Stimulated activated CD4-positive, alpha-beta T cell treated with anti-CD3 and anti-CD28 coated beads, Interleukin-2, amount 100 ng/mL, for 24 hours (primary cell): Measurements from ENCODE around the gene PRCD.
"Not testable (repeated sequence)": the region's sequence is repeated elsewhere in the genome, so short reads cannot be mapped to it uniquely, and the experiment has no call there.

ENCODE experiments used
- DNase-seq, 2 donors: peaks; one replicate each; pipeline ENCODE4 v3.0.0-alpha.2; 2020

PRCD gene

DNA sequence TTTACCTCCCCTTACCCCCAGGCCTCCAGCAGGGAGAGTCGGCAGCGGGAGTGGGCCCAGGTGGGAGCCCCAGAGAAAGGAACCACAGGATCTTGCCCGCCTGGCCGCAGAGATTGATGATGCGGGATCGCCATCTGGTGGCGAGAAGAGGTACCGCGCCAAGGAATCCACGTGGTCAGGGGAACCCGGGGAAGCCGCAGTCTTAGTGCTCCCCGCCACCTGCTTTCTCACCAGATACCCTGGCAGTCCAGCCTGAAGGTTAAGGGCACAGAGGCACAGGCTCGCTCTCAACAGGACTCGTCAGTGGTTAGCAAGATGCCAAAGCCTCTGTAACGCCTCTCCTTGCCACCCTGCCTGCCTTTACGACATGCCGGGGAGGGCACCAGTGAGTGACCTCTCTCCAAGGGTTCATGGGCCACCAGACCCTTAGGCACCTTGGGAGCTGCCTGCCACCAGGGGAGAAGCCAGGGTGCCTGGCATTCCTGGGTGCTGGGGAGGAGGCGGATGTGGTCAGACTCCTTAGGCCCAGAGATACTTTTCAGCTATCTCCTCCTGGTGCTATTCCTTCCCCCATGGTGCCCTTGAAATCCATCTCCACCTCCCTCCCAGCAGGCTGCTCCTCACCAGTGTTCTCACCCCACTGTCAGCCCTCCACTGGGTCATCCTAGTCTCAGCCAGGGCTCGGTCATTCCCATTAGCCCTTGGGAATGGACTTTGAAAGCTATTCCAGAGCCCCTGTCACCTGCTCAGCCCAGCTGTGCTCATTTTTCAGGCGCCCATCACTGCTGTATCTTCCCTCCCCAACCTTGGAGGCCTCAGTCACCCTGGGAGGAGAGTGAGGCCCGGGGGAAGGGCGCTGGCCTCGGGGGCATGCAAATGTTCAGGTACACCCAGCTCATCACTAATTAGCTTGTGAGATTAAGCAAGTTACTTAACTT is 33.2 kb upstream of the PRCD start:
- DNase-seq = peak; percentile 91

DNA sequence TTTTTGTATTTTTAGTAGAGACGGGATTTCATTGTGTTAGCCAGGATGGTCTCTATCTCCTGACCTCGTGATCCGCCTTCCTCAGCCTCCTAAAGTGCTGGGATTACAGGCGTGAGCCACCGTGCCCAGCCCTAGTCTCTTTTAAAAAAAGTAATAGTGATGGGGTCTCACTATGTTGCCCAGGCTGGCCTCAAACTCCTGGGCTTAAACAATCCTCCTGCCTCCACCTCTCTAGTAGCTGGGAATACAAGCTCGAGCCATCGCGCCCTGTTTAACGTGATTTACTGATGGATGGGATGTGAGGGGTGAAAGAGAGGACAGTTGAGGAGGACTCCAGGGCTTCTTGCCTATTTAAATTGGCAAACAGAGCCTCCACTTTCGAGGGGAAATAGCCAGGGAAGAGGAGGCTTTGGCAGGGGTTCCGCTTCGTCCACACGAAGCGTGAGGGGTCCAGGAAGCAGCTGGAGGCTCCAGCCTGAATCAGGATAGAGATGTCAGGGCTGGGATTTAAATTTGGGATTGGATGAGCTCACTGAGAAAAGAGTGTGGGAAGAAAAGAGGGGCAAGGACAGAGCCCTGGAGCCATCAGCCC is 31.3 kb upstream of the PRCD start:
- DNase-seq = not testable (repeated sequence)

DNA sequence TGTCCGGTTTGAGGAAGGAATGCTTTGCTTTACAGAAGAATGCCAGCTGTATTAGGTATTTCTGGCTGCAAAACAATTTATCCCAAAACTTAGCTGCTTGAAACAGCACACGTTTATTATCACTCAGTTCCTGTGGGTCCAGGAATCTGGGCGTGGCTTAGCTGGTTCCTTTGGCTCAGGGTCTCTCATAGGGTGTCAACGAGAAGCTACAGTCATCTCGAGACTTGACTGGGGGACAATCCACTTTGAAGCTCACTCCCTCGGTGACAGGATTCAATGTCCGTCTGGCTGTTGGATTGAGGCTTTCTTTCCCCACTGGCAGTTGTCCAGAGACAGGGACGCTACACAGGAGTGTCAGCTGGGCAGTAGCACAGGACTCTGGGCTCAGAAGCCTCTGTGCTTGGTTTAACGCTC is 29.0 kb upstream of the PRCD start:
- DNase-seq = no peak

DNA sequence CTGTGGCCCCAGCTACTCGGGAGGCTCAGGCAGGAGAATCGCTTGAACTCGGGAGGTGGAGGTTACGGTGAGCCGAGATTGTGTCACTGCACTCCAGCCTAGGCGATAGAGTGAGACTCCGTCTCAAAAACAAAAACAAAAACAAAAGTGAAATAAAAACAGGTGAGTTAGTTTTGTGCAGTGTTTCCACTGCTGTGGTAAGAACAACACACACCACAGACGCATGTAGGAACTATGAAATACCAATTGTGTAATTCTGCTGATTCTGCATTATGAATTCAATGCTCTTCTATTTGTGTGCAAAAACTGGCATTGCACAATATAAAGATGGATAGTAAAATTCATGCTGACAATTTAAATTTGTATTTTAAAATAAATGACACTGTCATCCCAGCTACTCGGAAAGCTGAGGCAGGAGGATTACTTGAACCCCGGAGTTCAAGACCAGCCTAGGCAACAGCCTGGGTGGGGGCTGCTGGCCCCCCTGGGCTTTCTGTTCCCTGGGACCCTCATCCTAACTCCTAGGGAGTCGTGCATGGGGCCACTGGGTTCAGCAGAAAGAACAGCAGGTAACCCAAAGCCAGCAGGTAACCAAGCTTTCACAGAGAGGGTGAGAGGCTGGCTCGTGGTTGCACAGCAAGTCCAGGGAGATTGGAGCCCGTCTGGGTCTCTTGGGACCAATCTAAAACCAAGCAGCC is 28.0 kb upstream of the PRCD start:
- no peak for DNase-seq

DNA sequence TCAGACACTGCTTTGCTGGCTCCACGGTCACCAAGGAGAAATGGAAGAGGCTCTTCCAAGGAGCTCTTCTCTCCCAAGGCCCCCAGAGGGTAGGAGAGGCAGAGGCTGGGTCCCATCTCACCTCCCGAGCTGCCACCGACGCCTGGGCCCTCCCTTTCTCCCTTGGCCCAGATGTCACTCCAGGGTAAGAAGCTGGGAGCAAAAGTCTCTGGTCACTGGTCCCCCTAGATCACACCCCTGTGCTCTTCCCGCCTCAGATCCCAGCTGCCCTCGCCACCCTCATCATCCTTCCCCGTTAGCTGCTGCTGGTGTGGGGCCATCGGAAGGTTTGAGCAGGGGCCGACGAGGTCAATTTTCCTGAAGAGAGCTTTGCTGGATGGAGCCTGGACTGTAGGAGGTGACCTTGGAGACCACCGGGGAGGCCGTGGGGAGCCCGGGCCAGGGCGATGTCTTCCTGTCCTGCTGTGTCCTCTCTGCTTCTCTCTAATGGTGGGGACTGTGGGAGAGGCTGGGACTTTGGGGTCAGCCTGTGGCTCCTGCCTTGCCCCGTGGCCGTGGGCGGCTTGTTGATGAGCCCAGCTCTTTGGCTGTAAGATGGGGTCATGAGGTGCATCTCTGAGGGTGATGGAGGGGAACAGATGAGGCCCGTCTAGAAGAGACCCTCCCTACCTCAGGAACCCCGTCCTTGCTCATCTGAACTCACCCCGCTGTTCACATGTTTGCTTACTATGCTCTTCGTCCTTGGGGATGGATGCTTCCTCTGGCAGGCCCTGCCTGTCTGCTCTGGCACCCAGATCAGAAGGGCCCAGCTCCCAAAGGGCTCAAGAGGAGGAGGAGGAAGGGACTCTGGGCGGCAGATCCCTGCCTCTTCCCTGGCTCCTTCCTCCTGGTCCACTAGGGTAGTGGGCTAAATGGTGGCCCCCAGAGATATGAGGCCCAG is 27.2 kb upstream of the PRCD start:
- no peak for DNase-seq

DNA sequence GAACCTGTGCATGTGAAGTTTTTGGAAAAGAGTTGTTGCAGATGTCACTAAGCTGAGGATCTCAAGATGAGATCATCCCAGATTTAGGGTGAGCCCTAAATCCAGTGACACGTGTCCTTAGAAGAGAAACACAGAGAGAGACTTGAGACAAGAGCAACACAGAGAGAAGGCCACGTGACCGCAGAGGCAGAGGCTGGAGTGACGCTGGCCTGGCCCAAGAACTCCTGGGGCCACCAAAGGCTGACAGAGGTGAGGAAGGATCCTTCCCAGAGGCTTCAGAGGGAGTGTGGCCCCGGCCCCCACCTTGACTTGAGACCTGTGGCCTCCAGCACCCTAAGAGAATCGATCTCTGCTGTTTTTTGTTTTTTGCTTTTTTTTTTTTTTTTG is 26.5 kb upstream of the PRCD start:
- no peak for DNase-seq

DNA sequence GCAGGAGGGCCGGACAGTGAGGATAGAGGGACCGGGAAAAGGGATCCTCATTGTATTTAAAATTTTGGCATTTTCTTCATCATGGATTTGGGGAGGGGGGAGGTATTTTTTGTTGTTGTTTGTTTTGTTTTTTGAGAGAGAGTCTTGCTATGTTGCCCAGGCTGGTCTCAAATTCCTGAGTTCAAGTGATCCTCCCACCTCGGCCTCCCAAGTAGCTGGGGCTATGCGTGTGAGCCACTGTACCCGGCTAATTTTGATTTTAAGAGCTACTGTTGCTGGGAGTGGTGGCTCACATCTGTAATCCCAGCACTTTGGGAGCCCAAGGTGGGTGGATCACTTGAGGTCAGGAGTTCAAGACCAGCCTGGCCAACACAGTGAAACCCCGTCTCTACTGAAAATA is 25.5 kb upstream of the PRCD start:
- not testable (repeated sequence) for DNase-seq

DNA sequence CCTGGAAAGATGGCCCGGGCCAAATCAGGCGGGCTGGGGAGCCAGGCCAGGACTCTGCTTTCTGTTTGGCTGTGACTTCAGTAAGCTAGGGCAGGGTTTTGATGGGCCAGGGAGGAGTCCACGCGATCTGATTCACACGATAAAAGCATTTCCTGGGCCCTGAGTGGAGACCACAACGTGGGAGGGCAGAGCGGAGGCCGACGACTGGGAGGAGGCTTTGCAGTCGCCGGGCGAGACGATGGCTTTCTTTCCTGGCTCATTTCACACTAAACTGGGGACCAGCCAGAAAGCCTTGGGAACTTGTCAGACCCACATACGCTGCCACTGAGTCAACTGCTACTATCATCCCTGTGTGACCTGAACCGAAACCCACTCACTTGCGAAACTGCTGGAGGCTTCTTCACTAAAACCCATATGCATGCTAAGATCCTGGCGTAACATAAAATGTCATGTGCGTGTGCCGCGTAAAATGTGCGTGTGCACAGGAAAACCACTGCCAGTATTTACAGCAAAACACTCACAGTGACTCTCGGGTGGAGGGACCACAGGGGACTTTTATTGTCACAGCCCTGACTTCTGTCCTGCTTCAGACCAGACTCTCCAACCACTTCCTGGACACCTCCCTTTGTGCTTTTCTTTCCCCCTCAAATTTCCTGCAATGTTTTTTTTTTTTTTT is 24.4 kb upstream of the PRCD start:
- DNase-seq = peak; percentile 77 to 80

DNA sequence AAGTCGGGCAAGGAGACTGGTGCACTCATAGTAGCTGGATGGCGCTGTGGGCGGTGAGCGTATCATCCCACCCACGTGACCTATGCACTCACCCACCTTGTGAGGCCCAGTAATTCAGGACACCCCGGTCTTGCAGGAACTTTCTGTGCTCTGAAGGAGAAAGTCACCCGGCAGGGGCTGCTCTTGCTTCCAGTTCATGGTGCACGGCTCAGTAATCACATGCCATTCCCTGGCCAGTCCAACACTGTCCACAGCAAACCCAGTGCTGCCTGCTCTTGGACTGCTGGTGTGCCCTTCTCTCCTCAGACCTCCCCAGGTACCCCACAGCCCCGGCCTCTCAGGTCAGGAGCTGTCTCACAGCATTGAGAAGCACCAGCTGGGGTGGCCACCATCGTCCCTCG is 22.2 kb upstream of the PRCD start:
- no peak for DNase-seq

DNA sequence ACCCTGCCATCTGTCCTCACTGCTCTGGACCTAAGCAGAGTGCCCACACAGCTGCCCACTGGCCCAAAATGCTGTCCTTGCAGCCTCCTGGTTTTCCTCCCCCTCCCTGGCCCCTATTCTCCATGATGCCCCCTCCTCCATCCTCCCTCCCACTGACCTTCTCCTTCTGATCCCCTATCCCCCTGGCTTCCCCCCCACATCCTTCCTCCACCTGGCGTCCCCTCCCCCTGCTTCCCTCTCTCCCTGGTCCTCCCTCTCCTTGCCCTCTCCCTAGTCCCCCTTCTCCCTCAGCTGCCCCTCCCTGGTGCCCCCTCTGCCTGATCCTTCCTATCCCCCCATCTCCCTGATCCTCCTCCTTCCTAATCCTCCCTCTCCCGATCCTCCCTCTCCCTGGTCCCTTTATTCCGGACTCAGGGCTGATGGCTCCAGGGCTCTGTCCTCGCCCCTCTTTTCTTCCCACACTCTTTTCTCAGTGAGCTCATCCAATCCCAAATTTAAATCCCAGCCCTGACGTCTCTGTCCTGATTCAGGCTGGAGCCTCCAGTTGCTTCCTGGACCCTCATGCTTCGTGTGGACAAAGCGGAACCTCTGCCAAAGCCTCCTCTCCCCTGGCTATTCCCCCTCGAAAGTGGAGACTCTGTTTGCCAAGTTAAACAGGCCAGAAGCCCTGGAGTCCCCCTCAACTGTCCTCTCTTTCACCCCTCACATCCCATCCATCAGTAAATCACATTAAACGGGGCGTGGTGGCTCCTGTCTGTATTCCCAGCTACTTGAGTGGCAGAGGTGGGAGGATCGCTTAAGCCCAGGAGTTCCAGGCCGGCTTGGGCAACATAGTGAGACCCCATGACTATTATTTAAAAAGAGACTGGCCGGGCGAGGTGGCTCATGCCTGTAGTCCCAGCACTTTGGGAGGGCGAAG is 20.5 kb upstream of the PRCD start:
- DNase-seq = no peak

DNA sequence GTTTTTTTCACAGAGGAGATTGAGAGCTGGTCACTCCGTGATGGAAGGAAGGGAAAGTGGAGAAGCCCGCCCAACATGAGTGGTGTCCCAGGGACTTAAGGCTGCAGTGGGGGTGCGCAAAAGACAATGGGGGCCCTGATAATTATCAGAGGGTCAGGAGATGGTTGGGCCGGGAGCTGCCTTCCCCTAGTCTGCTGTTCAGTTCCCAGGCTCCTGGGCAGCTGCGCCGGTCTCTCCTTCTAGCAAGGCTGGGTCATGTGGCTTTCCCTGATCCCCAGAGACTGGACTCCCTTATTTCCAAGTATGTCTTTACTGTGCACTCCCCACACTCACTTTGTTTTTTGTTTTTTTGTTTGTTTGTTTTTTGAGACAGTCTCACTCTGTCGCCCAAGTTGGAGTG is 18.6 kb upstream of the PRCD start:
- DNase-seq = no peak

DNA sequence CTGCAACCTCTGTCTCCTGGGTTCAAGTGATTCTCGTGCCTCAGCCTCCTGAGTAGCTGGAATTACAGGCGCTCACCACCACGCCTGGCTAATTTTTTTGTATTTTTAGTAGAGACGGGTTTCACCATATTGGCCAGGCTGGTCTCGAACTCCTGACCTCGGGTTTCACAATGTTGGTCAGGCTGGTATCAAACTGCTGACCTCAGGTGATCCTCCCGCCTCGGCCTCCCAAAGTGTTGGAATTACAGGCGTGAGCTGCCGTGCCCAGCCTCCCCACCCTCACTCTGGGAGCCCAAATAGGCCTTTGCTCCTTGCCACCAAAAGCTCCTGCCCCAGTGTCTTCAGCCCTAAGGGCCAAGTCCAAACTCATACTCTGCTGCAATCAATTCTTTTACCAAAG is 18.2 kb upstream of the PRCD start:
- DNase-seq = not testable (repeated sequence)

DNA sequence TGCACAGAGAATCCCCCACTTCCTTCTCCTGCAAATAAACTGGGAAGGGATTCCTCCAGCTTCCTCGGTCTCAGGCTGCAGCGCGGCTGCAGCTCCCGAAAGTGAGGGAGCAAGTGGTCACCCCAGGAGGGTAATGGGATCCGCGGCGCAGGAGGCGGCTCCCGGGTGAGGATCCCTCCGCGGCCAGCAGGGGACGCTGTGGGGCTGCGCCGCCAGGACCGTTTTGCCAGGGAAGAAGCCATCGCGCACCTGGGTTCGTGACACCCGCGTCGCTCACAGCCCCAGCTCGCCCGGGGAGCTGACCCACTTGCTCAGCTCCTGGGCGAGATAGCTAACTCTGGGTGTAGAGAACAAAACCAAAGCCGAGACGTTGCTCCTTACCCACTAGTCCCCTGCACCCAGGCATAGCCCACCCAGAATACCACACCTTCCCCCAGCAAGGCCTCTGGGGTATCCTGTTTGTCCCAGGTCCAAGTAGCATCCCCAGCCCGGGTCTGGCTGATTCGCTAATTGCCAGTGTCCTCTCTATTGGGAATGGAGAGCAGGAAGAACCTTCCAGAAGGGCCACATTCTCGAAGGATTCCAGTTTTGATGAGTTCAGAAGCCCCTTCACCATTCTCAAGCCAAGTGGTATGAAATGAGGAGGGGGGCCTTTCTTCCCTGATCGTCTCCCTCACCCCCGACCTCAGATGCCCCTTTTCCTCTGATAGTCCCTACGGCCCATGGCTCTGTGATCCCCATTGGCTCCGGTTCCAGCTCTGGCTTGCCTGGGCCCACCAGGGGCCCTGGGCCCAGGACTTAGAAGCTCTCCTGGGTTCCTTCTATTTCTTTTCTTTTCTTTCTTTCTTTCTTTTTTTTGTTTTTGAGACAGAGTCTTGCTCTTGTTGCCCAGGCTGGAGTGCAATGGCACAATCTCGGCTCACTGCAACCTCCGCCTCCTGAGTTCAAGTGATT is 16.5 kb upstream of the PRCD start:
- DNase-seq = peak; percentile 85 to 86

DNA sequence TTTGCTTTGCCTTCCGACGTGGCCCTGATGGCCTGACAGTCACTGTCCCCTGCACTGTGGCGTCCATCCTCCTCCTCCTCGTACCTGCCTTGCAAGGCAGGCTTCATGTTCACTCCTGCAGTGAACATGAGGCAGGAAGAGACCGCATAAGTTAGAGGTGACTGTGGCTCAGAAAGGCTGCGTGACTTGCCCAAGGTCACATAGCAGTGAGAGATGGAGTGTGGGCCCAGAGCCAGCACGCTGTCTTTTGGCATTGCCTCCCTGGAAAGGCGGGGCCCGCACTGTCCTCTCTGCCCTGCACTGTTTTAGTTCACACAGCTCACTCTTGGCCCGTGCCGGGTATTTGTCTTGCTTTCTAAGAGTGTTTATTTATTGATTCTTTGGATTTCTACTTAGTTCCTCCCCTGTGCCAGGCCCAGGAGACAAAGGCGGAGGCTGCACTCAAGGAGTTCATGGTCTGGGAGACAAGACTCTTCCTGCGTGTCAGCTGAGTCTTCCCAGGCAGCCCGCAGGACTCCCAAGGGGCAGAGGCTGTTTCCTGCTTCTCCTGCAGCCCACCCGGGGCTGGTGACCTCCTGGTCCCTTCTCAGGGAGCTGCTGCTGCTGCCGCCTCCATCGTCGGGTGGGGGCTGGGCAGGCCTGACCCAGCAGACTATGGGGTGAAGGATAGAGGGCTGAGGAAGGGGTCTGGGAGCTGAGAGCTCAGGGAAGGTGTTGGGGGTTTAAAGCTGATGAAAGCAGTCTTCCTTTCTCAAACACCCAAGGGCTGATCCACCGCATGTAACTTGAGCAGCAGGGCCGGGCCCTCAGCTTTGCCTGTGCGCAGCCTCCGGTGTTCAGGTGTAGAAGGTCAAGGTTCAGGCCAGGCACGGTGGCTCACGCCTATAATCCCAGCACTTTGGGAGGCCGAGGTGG is 15.0 kb upstream of the PRCD start:
- DNase-seq = no peak

DNA sequence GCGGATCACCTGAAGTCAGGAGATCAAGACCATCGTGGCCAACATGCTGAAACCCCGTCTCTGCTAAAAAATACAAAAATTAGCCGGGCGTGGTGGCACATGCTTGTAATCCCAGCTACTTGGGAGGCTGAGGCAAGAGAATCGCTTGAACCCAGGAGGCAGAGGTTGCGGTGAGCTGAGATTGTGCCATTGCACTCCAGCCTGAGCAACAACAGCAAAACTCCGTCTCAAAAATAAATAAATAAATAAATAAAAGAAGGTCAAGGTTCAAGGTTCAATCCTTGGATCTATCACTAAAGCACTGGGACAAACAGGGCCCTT is 14.4 kb upstream of the PRCD start:
- DNase-seq = not testable (repeated sequence)

DNA sequence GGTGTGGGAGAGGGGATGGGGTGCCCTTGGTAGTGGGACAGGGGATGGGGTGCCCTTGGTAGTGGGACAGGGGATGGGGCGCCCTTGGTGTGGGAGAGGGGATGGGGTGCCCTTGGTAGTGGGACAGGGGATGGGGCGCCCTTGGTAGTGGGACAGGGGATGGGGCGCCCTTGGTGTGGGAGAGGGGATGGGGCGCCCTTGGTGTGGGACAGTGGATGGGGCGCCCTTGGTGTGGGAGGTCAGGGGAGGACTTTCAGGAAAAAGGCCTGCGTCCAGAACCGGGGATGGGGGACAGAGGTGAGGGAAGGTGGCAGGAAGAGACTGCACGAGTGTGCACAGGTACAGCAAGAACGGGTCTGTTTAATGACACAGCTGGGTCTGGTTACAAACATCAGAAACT is 12.8 kb upstream of the PRCD start:
- DNase-seq = not testable (repeated sequence)

DNA sequence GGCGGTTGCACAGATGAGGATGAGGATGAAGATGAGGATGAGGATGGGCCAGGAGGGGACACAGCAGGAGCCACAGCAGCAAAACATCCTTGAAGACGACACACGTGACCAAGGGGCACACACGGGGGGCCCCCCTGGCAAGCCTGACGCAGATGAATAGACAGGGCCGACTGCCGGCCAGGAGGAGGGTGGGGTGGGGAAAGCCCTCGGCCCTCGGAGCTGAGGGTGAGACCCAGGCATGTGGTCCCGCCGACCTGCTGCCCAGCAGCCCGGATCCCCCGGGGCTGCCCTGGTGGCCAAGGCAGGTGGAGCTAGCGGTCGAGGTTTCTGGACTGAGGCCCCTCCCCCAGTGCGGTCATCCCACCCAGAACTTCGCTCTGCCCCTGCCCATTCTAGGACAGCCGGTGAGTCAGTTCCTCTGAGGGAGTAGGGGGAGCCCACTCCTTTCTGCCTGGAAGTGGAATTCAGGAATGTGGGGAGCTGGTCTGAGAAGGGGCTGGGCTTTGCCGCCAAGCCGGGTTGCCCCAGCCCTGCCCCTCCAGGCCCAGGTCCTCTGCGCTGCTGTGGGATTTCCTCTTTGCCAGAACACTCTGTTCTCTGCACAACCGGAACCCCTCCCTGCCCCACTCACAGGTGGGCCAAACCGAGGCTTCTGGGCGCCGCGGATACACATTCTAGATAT is 12.3 kb upstream of the PRCD start:
- DNase-seq = peak in 1 of 2 donors; percentile 43

DNA sequence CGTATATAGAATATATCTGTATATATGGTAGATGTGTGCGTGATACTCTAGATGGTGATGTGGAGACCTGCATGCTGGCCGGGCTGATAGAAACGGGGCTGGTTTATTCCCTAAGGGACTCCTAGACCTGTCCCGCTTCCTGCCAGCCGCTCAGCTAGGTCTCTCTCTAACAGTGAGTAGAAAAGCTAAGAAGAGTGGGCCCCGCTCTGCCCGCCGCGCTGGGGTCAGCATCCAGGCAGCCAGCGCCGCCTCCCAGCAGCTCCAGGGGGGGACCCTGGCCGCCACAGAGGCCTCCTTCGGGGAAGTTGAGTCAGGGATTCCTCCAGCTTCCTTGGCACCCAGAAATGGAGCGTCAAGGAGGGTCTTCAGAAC is 11.7 kb upstream of the PRCD start:
- DNase-seq = no peak
